ENCODE data around the gene CATSPERB.

- TF ChIP-seq, protein P1, sequence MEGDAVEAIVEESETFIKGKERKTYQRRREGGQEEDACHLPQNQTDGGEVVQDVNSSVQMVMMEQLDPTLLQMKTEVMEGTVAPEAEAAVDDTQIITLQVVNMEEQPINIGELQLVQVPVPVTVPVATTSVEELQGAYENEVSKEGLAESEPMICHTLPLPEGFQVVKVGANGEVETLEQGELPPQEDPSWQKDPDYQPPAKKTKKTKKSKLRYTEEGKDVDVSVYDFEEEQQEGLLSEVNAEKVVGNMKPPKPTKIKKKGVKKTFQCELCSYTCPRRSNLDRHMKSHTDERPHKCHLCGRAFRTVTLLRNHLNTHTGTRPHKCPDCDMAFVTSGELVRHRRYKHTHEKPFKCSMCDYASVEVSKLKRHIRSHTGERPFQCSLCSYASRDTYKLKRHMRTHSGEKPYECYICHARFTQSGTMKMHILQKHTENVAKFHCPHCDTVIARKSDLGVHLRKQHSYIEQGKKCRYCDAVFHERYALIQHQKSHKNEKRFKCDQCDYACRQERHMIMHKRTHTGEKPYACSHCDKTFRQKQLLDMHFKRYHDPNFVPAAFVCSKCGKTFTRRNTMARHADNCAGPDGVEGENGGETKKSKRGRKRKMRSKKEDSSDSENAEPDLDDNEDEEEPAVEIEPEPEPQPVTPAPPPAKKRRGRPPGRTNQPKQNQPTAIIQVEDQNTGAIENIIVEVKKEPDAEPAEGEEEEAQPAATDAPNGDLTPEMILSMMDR (IDR thresholded peaks at IDR 0.05; ENCODE audit: low read depth, low read length) = no peak
- TF ChIP-seq EZH2phosphoT487 (IDR thresholded peaks at IDR 0.05; ENCODE audit: low read depth) = no peak
Observed at GRCh38 chr14:91573528-91573893, 158.4 kb downstream of the CATSPERB start.

Measured in OCI-LY3 (cell line).